Panc1 (cell line): ENCODE data around the gene EGR4. TPM values are rescaled to one million over a fixed set of nuclear protein-coding genes. Genes with fewer than 3 reads are reported as not detected.
A peak's percentile ranks its signal among the peaks of the same experiment; 100 is the strongest.

Experiments
- ATAC-seq: fragments of 200-7000 bp; cut with Tn5 transposase; 2 replicates; pipeline ENCODE4 v1.9.1; 2020; ENCODE audit warnings: mild to moderate bottlenecking, moderate library complexity
- BruUV-seq: library from RNA; stranded (reverse); fragments of 400-500 nt; replicated peaks from 2 replicates; lab custom pipeline; 2021; lab: Mats Ljungman, UMichigan
- CTCF ChIA-PET: fragments of 300-600 bp; sonication (Branson Sonifier 250); formaldehyde crosslinking; loops from one replicate; lab custom pipeline; 2022; ENCODE audit warnings: antibody characterized with exemption; lab: Charles Lee
- POLR2A ChIA-PET: fragments of 300-600 bp; sonication (Branson Sonifier 250); formaldehyde crosslinking; loops from one replicate; lab custom pipeline; 2022; ENCODE audit warnings: antibody characterized with exemption; lab: Charles Lee
- DNase-seq: peaks from one replicate; pipeline ENCODE4 v3.0.0-alpha.2; 2010; ENCODE audit warnings: low read depth, low spot score
- H3K27ac ChIP-seq: 2 replicates; pipeline ENCODE4 v1.5.1; 2011; ENCODE audit warnings: mild to moderate bottlenecking, low read length, inconsistent platforms
- H3K27me3 ChIP-seq: fragments of 200-500 bp; sonication (Bioruptor generic); 2 replicates; pipeline ENCODE4 v1.6.0; 2014; ENCODE audit warnings: low read length, inconsistent platforms; ENCODE audit not compliant: control insufficient read depth, insufficient read depth
- H3K36me3 ChIP-seq: fragments of 200-500 bp; sonication (Bioruptor generic); 2 replicates; pipeline ENCODE4 v1.5.1; 2014; ENCODE audit warnings: inconsistent platforms, mild to moderate bottlenecking, low read length, moderate library complexity; ENCODE audit not compliant: control insufficient read depth, insufficient read depth
- H3K4me1 ChIP-seq: 2 replicates; pipeline ENCODE4 v1.5.1; 2011; ENCODE audit warnings: inconsistent platforms, mild to moderate bottlenecking, low read length, moderate library complexity; ENCODE audit not compliant: control insufficient read depth, insufficient read depth
- H3K4me3 ChIP-seq, 2 experiments: 2 replicates each; pipeline ENCODE4 v1.5.1; 2011 to 2012; ENCODE audit warnings: low read depth in 2 of 2, low read length in 2 of 2, mild to moderate bottlenecking in 2 of 2, inconsistent platforms in 1 of 2, moderate library complexity in 1 of 2
- H3K9me3 ChIP-seq: fragments of 200-500 bp; sonication (Bioruptor generic); 2 replicates; pipeline ENCODE4 v1.5.1; 2014; ENCODE audit warnings: low read depth, mild to moderate bottlenecking, inconsistent platforms, low read length, moderate library complexity; ENCODE audit not compliant: control insufficient read depth, insufficient read depth
- POLR2AphosphoS5 ChIP-seq: IDR thresholded peaks from 2 replicates; pipeline ENCODE4 v1.6.1; 2012; ENCODE audit warnings: mild to moderate bottlenecking, low read depth, low read length, moderate library complexity
- SIN3A ChIP-seq: IDR thresholded peaks from 2 replicates; pipeline ENCODE4 v1.6.1; 2012; ENCODE audit warnings: low read depth, mild to moderate bottlenecking, low read length, moderate library complexity, borderline replicate concordance; ENCODE audit not compliant: insufficient read depth
- TCF7L2 ChIP-seq: IDR thresholded peaks from 2 replicates; pipeline ENCODE4 v1.6.1; 2011; ENCODE audit warnings: mild to moderate bottlenecking, low read depth, low read length, inconsistent platforms
- in situ Hi-C: cut with HindIII; loops from 2 replicates; pipeline ENCODE4 v1.10.0; 2016; ENCODE audit warnings: low sequenced_read_pairs, low pct_unique_long_range_greater_than_20kb
- intact Hi-C: fragments of 100-400 bp; cut with micrococcal nuclease; formaldehyde crosslinking; loops from one replicate; pipeline ENCODE4 v1.10.0; 2022; ENCODE audit not compliant: unreplicated experiment
- total RNA-seq: library from RNA; stranded (reverse); gene quantifications from one replicate; pipeline ENCODE4 v1.2.1, GENCODE V29; 2021; ENCODE audit not compliant: unreplicated experiment
- TF ChIP-seq, protein P1 (sequence below): fragments of 450-650 bp; IDR thresholded peaks from 2 replicates; pipeline ENCODE4 v1.5.1; 2017; ENCODE audit warnings: mild to moderate bottlenecking
- TF ChIP-seq, protein P2 (sequence below), 2 experiments: IDR thresholded peaks; 2 replicates each; pipeline ENCODE4 v1.6.1; 2011 to 2012; ENCODE audit warnings: low read depth in 2 of 2, control low read depth in 1 of 2, low read length in 1 of 2, mild to moderate bottlenecking in 1 of 2, moderate library complexity in 1 of 2; ENCODE audit not compliant: insufficient read depth in 1 of 2

EGR4 gene
- total RNA-seq, 1 experiment from 2014 or later = 0.08 TPM

DNA sequence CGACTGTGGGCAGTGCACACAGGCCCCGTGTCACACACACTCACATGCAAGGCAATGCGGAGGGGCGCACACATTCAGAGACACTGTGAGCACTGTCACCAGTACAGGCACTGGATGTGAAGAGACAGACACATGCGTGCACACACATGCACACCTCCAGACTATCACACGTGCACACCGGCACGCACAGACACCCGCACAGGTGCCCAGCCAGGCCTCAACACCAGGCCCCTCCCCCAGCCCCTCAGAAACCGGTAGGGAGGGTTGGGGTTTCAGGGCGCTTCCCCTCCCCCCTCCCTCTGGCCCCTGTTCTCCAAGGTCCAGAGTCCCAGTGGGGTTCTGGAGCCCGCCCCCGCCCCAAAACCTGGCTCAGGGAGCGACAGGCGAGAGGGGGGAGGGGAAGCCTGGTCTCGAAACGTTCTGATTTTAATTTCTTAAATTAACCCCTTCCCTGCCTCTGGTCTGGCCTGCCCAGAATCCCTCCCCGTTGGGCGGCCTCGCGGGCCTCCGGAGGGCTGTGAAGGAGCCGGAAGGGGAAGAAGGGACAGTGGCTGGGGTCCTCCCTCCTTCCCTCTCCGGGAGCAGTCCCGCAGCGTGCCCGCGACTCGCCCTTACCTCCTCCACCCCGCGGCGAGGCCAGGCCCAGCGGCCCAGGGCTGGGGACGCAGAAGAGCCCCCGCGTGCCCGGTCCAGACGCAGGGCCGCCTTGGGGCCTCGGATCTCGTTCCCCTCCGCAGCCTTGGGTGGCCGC, 9.6 kb downstream of the EGR4 start:
- H3K9me3 ChIP-seq = no peaks in the 10 kb centered on the region
- ChIA-PET CTCF (no interaction called here), POLR2A (no interaction called here)
- peaks cover 9% of the 10 kb centered on the region; the same call in 1 of the 2 replicates for H3K4me1 ChIP-seq
- peak overlapping the region; percentile 68 to 73 for H3K4me3 ChIP-seq
- no peaks in the 10 kb centered on the region; the same call in 1 of the 2 replicates for H3K36me3 ChIP-seq
- in situ Hi-C loops (no loop called here), intact Hi-C loops (no loop called here)
- DNase-seq (no peak), ATAC-seq (peak; percentile 64)
- BruUV-seq = no TSS peak
- TF ChIP-seq POLR2AphosphoS5 (no peak), SIN3A (no peak), TCF7L2 (no peak)
- TF ChIP-seq, protein P1, sequence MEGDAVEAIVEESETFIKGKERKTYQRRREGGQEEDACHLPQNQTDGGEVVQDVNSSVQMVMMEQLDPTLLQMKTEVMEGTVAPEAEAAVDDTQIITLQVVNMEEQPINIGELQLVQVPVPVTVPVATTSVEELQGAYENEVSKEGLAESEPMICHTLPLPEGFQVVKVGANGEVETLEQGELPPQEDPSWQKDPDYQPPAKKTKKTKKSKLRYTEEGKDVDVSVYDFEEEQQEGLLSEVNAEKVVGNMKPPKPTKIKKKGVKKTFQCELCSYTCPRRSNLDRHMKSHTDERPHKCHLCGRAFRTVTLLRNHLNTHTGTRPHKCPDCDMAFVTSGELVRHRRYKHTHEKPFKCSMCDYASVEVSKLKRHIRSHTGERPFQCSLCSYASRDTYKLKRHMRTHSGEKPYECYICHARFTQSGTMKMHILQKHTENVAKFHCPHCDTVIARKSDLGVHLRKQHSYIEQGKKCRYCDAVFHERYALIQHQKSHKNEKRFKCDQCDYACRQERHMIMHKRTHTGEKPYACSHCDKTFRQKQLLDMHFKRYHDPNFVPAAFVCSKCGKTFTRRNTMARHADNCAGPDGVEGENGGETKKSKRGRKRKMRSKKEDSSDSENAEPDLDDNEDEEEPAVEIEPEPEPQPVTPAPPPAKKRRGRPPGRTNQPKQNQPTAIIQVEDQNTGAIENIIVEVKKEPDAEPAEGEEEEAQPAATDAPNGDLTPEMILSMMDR = no peak
- TF ChIP-seq, protein P2, sequence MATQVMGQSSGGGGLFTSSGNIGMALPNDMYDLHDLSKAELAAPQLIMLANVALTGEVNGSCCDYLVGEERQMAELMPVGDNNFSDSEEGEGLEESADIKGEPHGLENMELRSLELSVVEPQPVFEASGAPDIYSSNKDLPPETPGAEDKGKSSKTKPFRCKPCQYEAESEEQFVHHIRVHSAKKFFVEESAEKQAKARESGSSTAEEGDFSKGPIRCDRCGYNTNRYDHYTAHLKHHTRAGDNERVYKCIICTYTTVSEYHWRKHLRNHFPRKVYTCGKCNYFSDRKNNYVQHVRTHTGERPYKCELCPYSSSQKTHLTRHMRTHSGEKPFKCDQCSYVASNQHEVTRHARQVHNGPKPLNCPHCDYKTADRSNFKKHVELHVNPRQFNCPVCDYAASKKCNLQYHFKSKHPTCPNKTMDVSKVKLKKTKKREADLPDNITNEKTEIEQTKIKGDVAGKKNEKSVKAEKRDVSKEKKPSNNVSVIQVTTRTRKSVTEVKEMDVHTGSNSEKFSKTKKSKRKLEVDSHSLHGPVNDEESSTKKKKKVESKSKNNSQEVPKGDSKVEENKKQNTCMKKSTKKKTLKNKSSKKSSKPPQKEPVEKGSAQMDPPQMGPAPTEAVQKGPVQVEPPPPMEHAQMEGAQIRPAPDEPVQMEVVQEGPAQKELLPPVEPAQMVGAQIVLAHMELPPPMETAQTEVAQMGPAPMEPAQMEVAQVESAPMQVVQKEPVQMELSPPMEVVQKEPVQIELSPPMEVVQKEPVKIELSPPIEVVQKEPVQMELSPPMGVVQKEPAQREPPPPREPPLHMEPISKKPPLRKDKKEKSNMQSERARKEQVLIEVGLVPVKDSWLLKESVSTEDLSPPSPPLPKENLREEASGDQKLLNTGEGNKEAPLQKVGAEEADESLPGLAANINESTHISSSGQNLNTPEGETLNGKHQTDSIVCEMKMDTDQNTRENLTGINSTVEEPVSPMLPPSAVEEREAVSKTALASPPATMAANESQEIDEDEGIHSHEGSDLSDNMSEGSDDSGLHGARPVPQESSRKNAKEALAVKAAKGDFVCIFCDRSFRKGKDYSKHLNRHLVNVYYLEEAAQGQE (IDR thresholded peaks at IDR 0.05; ENCODE audit: insufficient read depth in 1 of 2, low read depth in 2 of 2, low read length in 1 of 2) = no peak
- peak overlapping the region; percentile 65 for H3K27ac ChIP-seq
- H3K27me3 ChIP-seq = no peaks in the 10 kb centered on the region

DNA sequence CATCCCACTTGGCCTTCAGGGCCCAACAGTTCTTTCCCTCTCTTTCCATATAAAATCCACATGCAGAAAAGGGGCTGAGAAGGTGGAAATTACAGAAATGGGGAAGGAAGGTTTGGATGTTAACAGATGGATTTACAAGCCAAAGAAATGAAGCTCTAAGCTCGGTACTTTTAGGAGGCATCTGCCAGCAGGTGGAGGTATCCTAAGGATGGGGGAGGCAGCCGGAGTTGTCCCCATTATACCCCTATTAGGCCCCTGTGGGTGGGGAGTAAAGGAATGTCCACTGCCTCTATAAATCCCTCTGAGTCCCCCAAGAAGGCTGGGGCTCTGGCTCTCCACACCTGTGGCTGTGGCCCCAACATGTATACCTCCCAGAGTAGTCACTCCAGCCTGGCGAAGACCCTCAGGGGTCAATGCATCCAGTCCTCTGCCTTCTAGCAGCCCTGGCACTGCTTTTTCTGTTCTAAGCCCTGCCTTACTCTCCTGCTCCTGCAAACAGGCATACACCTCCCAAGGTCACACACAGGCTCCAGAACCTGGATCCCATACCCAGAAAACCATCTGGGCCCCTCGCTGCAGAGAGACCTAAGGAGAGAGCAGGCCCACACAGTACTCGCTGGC, 10.3 kb downstream of the EGR4 start:
- ChIA-PET CTCF (no interaction called here), POLR2A (no interaction called here)
- no TSS peak for BruUV-seq
- DNase-seq = no peak
- peaks cover 9% of the 10 kb centered on the region; the same call in 1 of the 2 replicates for H3K4me1 ChIP-seq
- intact Hi-C loops = no loop called here
- H3K27ac ChIP-seq = no peak overlapping the region
- no peaks in the 10 kb centered on the region; the same call in 1 of the 2 replicates for H3K36me3 ChIP-seq
- in situ Hi-C loops = no loop called here
- peak overlapping the region; percentile 68 to 73 for H3K4me3 ChIP-seq
- TF ChIP-seq, protein P2 (IDR thresholded peaks at IDR 0.05; ENCODE audit: insufficient read depth in 1 of 2, low read depth in 2 of 2, low read length in 1 of 2) = no peak
- TF ChIP-seq POLR2AphosphoS5 (no peak), TCF7L2 (no peak), SIN3A (no peak)
- TF ChIP-seq, protein P1 = no peak
- no peak; the same call in 1 of the 2 replicates for ATAC-seq
- no peaks in the 10 kb centered on the region for H3K27me3 ChIP-seq
- H3K9me3 ChIP-seq = no peaks in the 10 kb centered on the region
